ENCODE data around the gene HRH1. TPM values are rescaled to one million over a fixed set of nuclear protein-coding genes. Genes with fewer than 3 reads are reported as not detected.

HRH1 gene
- total RNA-seq, 2 experiments from 2014 or later = not detected

DNA sequence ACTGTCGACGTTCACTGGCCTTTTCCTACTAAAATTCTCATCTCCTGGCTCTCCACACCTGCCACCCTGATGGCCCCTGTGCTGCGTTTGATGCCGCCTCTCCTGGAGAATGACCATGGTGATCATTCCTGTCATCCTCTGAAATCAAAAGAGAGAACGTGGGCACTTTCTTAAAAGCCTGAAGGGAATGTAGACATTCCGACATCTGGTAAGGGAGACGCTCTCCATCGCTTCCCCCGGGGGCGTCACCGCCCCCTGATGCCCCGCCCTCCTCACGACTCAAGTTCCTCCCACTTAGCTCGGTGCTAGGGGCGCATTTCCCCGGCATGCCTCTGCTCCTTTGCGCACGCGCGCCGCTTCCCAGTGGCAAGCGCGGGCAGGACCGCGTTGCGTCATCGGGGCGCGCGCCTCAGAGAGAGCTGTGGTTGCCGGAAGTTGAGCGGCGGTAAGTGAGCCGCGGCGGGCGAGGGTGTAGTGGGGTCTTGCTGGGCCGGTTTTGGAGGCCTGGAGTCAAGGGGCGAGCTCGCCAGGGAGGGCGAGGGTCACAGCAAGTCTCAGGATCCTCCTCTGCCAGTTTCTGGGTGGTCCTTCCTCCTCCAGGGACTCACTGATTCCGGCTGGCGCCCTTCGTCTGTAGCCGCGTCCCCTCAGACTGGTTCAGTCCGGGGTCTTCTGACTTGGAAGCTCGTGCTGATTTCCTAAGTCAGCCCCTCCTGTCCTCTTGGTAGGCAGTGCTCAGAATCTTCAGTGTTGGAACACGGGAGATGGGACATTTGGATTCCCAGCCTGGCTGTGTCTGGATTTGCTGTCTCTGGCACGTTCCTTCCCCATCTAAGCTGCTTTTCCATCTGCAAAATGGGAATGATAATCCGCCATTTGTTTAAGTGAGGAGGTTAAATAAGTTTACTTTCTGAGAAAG lies 118.0 kb downstream of the HRH1 start, which contains the start of gene ATG7:
ATG7 (plus strand) TSS at position 412 of the 919 bp plus-strand sequence. CDS start 26,299 bp downstream, outside the sequence.
- Histone ChIP-seq H3K36me3 (ENCODE audit: insufficient read depth, low read length) (peaks cover 12% of the 10 kb centered on the region), H3K27ac (ENCODE audit: low read depth in 1 of 2, low read length in 2 of 2) (peak within 1 kb of the TSS; percentile 78 to 90), H3K27me3 (ENCODE audit: control insufficient read depth in 1 of 2, insufficient read depth in 2 of 2, low read length in 2 of 2) (no peaks in the 10 kb centered on the region), H3K4me3 (ENCODE audit: low read length) (peak within 1 kb of the TSS; percentile 90), H3K9me3 (ENCODE audit: control insufficient read depth in 1 of 2, insufficient read depth in 1 of 2, low read length in 2 of 2) (no peaks in the 10 kb centered on the region), H3K4me1 (ENCODE audit: insufficient read depth, low read length) (peaks cover 24% of the 10 kb centered on the region)
- TF ChIP-seq, protein P1, sequence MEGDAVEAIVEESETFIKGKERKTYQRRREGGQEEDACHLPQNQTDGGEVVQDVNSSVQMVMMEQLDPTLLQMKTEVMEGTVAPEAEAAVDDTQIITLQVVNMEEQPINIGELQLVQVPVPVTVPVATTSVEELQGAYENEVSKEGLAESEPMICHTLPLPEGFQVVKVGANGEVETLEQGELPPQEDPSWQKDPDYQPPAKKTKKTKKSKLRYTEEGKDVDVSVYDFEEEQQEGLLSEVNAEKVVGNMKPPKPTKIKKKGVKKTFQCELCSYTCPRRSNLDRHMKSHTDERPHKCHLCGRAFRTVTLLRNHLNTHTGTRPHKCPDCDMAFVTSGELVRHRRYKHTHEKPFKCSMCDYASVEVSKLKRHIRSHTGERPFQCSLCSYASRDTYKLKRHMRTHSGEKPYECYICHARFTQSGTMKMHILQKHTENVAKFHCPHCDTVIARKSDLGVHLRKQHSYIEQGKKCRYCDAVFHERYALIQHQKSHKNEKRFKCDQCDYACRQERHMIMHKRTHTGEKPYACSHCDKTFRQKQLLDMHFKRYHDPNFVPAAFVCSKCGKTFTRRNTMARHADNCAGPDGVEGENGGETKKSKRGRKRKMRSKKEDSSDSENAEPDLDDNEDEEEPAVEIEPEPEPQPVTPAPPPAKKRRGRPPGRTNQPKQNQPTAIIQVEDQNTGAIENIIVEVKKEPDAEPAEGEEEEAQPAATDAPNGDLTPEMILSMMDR (IDR thresholded peaks at IDR 0.05) = no peak
- intact Hi-C loops (cut with DNase I, micrococcal nuclease) = loop anchor here in 1 of 2 experiments (5.0 to 10.0 kb wide), 6 partner anchors 445 to 1393 kb away; partner anchors contain the start of genes MKRN2, RAF1, SEC13 and TAMM41
- H3K4me1 Mint-ChIP-seq (ENCODE audit: low read depth) = peaks cover 54% of the 10 kb centered on the region
- no peaks in the 10 kb centered on the region for H3K27me3 Mint-ChIP-seq
- H3K27ac Mint-ChIP-seq = peak within 1 kb of the TSS; percentile 98
- H3K4me3 Mint-ChIP-seq = peak within 1 kb of the TSS; percentile 98
- peaks cover 47% of the 10 kb centered on the region for H3K36me3 Mint-ChIP-seq (ENCODE audit: low read depth)
- ATAC-seq (ENCODE audit: poor library complexity) = peak; percentile 96
- CTCF ChIA-PET = interaction anchor here (1.1 to 2.3 kb wide), 3 partner anchors 19 to 575 kb away, joined by 3 to 4 read pairs (median 4); partner anchors contain the start of gene TAMM41
- peak; percentile 92 to 99 (median 96) for DNase-seq
- no peaks in the 10 kb centered on the region for H3K9me3 Mint-ChIP-seq
- POLR2A ChIA-PET = interaction anchor here (0.8 to 3.4 kb wide), 21 partner anchors 10 to 1875 kb away, joined by 3 to 44 read pairs (median 5); partner anchors contain the start of genes SETD5, TAMM41, TSEN2 and VGLL4

DNA sequence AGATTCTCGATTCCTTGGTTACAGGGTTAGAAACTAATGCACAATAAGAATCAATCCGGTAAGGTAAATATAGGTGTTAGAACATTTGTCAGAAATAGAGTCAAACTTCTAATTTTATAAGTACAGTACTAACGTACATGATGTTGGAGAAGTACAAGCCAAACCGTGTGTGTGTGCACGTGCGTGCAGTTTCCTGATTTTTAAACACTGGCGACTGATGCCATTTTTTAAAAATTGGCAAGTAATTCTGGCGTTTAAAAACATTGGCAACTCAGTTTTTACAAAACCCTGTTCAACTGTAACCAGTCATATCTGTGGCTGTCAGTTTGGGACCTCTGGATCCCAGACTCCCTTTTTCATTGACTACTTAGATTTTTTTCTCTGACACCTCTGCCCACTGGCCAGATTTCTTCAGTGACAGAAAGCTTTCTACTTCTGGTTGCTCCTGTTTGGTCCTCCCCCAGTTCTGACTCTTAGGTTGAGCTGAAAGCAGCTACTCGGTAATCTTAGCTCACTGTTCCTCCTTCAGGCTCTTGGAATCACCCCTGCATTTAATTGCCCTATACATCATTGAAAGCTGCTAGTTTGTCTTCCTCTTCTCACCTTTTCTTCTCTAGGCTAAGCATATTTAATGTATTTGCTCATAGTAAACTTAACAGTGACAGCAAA lies 118.7 kb downstream of the HRH1 start:
- H3K4me3 Mint-ChIP-seq = peak overlapping the region; percentile 98
- H3K27me3 ChIP-seq (ENCODE audit: control insufficient read depth in 1 of 2, insufficient read depth in 2 of 2, low read length in 2 of 2) = no peaks in the 10 kb centered on the region
- no peak for ATAC-seq (ENCODE audit: poor library complexity)
- no peaks in the 10 kb centered on the region for H3K27me3 Mint-ChIP-seq
- H3K36me3 ChIP-seq (ENCODE audit: insufficient read depth, low read length) = peaks cover 12% of the 10 kb centered on the region
- DNase-seq = peak in 2 of 14 experiments; percentile 37 to 50
- H3K27ac Mint-ChIP-seq = peak overlapping the region; percentile 98
- peaks cover 54% of the 10 kb centered on the region for H3K4me1 Mint-ChIP-seq (ENCODE audit: low read depth)
- peak overlapping the region; percentile 78 to 90 for H3K27ac ChIP-seq (ENCODE audit: low read depth in 1 of 2, low read length in 2 of 2)
- ChIA-PET POLR2A (interaction anchor here (1.2 to 3.4 kb wide), 11 partner anchors 9 to 1876 kb away, joined by 3 to 44 read pairs (median 7); partner anchors contain the start of genes SETD5, TAMM41, TSEN2 and VGLL4), CTCF (interaction anchor here (1.1 to 2.3 kb wide), 2 partner anchors 62 to 574 kb away, joined by 3 to 4 read pairs; partner anchors contain the start of gene TAMM41)
- H3K4me1 ChIP-seq (ENCODE audit: insufficient read depth, low read length) = peaks cover 24% of the 10 kb centered on the region
- H3K9me3 ChIP-seq (ENCODE audit: control insufficient read depth in 1 of 2, insufficient read depth in 1 of 2, low read length in 2 of 2) = no peaks in the 10 kb centered on the region
- H3K4me3 ChIP-seq (ENCODE audit: low read length) = peak overlapping the region; percentile 90
- TF ChIP-seq, protein P1 (IDR thresholded peaks at IDR 0.05) = no peak
- intact Hi-C loops (cut with DNase I, micrococcal nuclease) = loop anchor here in 1 of 2 experiments (5.0 to 10.0 kb wide), 6 partner anchors 444 to 1392 kb away; partner anchors contain the start of genes MKRN2, RAF1, SEC13 and TAMM41
- peaks cover 53% of the 10 kb centered on the region for H3K36me3 Mint-ChIP-seq (ENCODE audit: low read depth)
- H3K9me3 Mint-ChIP-seq = no peaks in the 10 kb centered on the region

DNA sequence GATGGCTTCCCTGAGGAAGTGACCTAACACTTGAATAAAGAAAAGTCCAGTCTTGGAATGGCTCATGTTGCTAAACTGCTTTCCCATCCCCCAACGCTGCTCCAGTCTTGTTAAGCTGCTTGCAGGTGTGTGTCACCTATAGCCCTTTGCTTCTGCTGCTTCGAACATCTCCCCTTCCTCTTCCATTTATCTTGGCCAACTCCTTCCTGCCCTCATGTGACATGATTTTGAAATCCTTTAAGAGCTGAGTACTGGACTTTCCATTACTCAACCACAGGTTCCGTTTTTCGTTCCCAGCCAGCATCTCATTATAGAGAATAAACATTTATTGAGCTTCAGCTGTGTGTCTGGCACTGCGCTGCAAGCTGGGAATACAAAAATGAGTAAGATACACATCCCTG lies 119.6 kb downstream of the HRH1 start:
- TF ChIP-seq, protein P1 (IDR thresholded peaks at IDR 0.05) = no peak
- H3K27me3 ChIP-seq (ENCODE audit: control insufficient read depth in 1 of 2, insufficient read depth in 2 of 2, low read length in 2 of 2) = no peaks in the 10 kb centered on the region
- no peaks in the 10 kb centered on the region for H3K9me3 ChIP-seq (ENCODE audit: control insufficient read depth in 1 of 2, insufficient read depth in 1 of 2, low read length in 2 of 2)
- peak in 2 of 14 experiments; percentile 62 to 66 for DNase-seq
- Mint-ChIP-seq H3K27ac (peak overlapping the region; percentile 98), H3K27me3 (no peaks in the 10 kb centered on the region), H3K4me3 (peak overlapping the region; percentile 98), H3K9me3 (no peaks in the 10 kb centered on the region), H3K36me3 (ENCODE audit: low read depth) (peaks cover 62% of the 10 kb centered on the region), H3K4me1 (ENCODE audit: low read depth) (peaks cover 54% of the 10 kb centered on the region)
- no peak overlapping the region for H3K4me3 ChIP-seq (ENCODE audit: low read length)
- intact Hi-C loops (cut with DNase I, micrococcal nuclease) = loop anchor here in 1 of 2 experiments (5.0 to 10.0 kb wide), 6 partner anchors 443 to 1391 kb away; partner anchors contain the start of genes MKRN2, RAF1, SEC13 and TAMM41
- ATAC-seq (ENCODE audit: poor library complexity) = no peak
- no peak overlapping the region for H3K27ac ChIP-seq (ENCODE audit: low read depth in 1 of 2, low read length in 2 of 2)
- peaks cover 24% of the 10 kb centered on the region for H3K4me1 ChIP-seq (ENCODE audit: insufficient read depth, low read length)
- ChIA-PET POLR2A (interaction anchor here (2.0 to 3.4 kb wide), 4 partner anchors 8 to 573 kb away, joined by 9 to 44 read pairs (median 19); partner anchors contain the start of gene TAMM41), CTCF (interaction anchor here (2.3 kb wide), 1 partner anchor 573 kb away, joined by 4 read pairs; the partner anchor contains the start of gene TAMM41)
- peaks cover 14% of the 10 kb centered on the region for H3K36me3 ChIP-seq (ENCODE audit: insufficient read depth, low read length)

Data from CD4-positive, alpha-beta T cell (primary cell).